GM21529 (cell line): ENCODE data around the gene ROBO2.

Experiments
- ATAC-seq: cut with Tn5 transposase; IDR thresholded peaks from one replicate; pipeline ENCODE4 v1.9.1; 2021; ENCODE audit not compliant: unreplicated experiment

ROBO2 gene

GRCh38 chr3:77052733-77053670 is 13.1 kb downstream of the ROBO2 start:
- no peak for ATAC-seq

- no peak for ATAC-seq
Observed at GRCh38 chr3:77053795-77054194, 13.9 kb downstream of the ROBO2 start.

- no peak for ATAC-seq
Observed at GRCh38 chr3:77055841-77056341, 16.0 kb downstream of the ROBO2 start.

- no peak for ATAC-seq
Observed at GRCh38 chr3:77059354-77059753, 19.5 kb downstream of the ROBO2 start.

DNA sequence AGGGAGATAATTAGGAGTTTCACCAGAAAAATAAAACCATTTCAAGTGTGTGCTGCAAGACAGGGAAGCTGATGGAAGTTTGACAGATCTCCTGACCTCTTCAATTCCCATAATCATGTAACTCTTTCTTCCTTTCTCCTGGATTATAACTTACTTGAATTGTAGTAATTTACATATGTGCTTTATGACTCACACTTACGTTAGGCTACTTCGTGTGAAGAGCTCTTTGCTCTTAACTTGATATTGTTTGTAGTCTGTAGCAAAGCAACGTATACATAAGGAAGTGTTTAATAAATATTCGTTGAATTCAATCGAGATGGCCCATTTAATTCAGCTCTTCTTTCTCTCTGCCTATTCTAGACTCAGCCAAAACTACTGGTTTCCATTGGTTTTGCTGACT is 23.5 kb downstream of the ROBO2 start:
- ATAC-seq: no peak

DNA sequence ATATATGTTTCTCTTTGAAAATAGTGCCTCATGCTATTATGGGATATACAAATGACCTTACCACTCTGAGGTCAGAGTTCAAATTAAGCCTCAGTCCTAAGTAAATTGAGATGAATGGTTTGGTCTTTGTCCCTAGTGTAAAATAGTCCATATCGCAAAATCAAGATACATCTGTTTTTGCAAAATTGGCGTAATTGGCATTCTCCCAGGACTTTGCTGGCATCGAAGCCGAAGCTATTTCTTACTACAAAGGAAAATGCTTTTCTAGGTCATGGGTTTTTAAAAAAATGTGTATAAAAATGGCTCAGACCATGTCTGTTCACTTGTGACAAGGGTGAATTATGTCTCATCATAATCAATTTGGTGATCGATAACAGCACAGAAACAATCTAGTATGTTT is 25.9 kb downstream of the ROBO2 start:
- no peak for ATAC-seq

DNA sequence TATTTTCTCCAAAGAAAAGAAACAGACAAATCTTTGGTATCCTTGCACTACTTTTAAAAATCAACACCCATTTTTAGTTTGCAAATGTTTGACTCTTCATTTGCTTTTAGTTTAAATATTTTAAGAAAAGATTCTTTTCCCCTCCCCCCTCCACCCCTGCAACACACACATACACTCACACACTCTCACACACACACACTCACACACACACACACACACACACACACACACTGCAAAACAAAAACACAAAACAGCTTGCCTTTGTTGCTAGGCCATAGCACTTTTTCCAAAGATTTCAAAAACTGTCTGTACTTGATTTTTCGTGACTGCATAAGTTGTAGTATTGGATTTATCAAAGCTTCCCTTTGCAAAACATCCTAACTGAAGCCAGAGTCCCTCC is 26.9 kb downstream of the ROBO2 start:
- ATAC-seq: no peak

GRCh38 chr3:77068808-77069207 is 28.9 kb downstream of the ROBO2 start:
- ATAC-seq: no peak

DNA sequence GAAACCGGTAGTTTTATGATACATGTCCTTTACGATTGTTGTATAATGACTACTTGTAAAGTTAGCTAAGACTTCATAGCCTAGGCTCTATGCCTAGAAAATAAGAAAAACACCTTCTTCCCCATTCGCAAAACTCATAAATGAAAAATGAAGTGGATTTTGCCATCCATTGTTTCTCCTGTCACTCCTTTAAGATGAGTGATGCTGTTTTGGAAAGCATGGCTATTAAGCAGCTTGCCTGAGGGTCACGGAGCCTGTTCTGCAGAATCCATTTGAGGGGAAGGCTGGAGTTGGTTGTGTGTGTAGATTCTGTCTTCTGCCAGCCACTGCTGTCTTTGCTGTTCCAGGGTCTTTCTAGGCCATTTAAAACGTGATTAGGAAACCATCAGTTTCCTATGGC is 31.5 kb downstream of the ROBO2 start:
- ATAC-seq: no peak

GRCh38 chr3:77071809-77072208 is 31.9 kb downstream of the ROBO2 start:
- ATAC-seq: no peak

GRCh38 chr3:77072232-77072631 is 32.3 kb downstream of the ROBO2 start:
- ATAC-seq: no peak

DNA sequence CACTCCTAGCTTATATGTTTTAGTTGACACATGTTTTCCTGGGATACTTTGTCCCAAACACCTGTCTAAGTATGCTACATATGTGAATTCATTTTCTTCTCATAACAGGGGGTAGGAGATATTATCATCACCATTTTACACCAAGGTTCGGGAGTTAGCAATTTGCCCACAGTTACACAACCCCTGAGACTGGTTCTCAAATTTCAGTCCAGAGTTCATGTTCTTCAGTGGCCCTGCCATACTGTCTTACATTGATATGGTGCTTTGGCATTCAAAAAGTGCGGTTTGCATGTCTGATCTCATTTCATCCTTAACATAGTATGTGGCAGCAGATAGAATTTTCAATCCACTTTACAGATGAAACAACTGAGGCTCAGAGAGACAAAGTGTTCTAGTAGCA is 38.4 kb downstream of the ROBO2 start:
- no peak for ATAC-seq

DNA sequence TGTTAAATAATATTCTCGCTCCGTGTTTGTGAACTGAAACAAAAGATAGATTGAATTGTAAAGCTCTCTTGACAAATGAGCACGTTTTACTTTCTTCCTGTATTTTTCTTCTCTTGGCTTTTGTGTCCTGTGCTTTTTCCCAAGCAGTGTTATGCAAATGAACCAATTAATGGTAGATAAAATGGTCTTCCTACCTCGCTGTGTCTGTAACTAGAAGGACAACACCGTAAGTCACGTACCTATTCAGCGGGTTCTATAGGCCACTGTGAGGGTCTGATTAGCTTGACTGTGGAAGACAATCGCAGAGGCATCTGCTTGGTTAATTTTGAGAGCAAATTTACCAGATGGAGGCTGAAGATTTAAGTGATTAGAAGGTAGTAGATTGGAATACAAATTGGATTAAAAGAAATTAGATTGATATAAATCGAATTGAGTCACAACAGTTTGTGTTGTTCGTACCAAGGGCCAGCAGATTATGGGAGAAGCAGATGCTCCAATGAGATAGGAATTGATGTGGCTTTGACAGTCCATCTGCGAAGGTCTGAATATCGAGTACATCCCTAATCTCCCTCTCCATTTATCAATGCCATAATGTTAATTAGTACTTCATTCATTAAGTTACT is 40.2 kb downstream of the ROBO2 start:
- ATAC-seq: no peak

DNA sequence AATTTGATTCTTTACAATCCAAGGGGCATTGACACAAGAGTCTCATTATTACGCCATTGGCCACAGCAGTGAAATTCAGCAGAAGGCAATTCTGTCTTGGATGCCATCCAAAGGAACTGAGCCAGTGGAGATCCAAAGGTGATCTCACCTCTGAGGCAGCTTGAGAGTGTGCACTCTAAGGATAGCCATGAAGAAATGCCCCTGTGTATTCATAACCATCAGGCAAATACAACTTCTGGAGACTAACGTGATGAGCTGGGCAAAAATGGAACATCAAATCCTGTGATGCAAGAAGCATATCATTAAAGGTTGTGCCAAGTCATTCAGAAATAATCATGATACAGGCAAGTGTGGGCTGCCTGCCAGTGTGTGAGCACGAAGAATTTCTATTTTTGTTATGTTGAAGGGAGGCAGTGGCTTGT is 41.4 kb downstream of the ROBO2 start:
- ATAC-seq: no peak

GRCh38 chr3:77084511-77084910 is 44.6 kb downstream of the ROBO2 start:
- ATAC-seq: no peak

GRCh38 chr3:77086408-77086807 is 46.5 kb downstream of the ROBO2 start:
- ATAC-seq: no peak

GRCh38 chr3:77091809-77092208 is 51.9 kb downstream of the ROBO2 start:
- no peak for ATAC-seq

DNA sequence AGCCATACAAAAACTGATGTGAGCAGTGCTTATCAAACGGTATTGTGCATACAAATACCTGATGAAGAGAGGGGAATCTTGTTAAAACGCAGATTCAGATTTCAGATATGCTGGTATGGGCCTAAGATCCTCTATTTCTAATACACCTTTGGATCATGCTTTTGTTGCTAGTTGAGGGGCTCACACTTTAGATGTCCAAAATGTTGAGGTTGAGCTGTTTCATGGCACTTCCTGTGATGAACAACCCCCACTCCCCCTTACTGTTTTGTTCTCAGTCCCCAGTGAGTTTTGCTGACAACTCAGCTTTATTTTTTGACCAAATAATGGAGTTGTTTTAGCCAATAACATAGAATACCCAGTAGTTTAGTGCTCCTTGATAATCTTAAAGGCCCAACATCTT is 53.2 kb downstream of the ROBO2 start:
- ATAC-seq: no peak

- no peak for ATAC-seq
Observed at GRCh38 chr3:77096145-77096544, 56.2 kb downstream of the ROBO2 start.

DNA sequence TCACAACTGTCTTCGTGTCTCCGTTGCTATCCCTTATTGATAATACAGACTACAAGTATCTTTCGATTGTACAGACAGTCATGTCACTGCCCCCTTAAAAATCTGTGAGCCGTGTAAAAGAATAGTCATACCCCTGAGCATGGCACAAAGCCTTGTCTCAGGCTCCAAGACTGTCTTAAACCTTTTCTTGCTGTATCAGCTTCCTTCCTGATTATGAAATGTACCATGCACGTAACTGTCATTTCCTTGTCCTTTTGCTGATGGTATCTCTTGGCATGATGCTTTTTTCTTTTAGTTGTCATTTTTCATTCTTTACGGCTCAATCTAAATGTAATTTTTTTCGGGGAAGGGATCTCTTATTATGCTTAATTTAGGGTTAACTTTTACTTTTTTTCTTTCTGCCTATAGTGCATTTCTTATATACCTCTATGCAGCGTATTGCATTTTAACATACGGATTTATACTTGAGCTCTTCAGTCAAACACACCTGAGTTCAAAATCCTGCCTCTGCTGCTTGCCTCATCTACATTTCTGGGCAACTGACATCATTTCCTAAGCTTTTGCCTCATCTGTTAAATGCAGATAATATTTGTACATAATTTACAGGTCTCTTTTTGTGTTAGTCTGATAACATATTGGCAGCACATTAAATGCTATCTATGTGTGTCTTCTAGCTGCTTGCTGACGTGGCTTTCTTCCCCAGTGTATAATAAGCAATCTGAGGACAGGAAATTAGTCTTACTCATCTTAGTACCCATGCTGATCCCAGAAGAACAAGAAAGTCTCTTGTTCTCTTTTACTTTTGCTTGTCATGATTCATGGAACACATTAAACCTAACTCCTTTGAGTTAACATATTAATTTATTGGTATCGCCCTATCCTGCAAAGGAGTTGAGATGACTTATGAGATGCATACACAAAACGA is 57.3 kb downstream of the ROBO2 start:
- no peak for ATAC-seq
